GM10248 (cell line): ENCODE results near the gene HS3ST3A1.

ENCODE experiments used
- CTCF ChIA-PET: fragments of 300-600 bp; sonication (Branson Sonifier 250); formaldehyde crosslinking; extraction: SDS; loops from one replicate; lab custom pipeline; 2021; ENCODE audit warnings: antibody characterized with exemption; lab: Yijun Ruan, JAX
- POLR2A ChIA-PET: fragments of 350-650 bp; sonication (Branson Sonifier 250); formaldehyde crosslinking; extraction: SDS; loops from one replicate; lab custom pipeline; 2020; ENCODE audit warnings: antibody characterized with exemption; lab: Yijun Ruan, JAX
- DNase-seq: peaks from one replicate; pipeline ENCODE4 v3.0.0; 2012; ENCODE audit errors: extremely low spot score
- TF ChIP-seq, protein P1 (sequence below): IDR thresholded peaks from 2 replicates; pipeline ENCODE4 v1.5.1; 2012; ENCODE audit warnings: mild to moderate bottlenecking, low read depth; ENCODE audit errors: extremely low read depth, missing control alignments, control extremely low read depth

Gene HS3ST3A1

DNA sequence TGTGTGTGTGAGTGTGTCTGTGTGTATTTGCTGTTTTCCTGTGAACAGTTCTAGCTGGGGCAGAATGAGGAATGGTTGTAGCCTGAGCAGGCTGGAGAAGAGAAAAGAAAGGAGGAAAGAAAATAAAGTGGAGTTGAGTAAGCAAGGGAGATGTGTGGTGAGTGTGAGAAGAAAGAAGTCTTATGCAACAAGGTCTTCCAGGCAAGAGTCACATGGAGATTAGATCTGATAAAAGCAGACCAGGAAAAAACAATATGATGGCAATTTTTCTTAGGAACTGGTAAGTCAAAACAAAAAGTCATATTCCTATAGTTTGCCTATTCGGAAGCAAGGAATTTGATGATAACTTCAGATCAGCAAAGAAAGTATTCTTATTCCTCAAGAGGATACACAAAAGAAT lies 125.0 kb downstream of the HS3ST3A1 start:
- POLR2A ChIA-PET, result no interaction called here
- TF ChIP-seq, protein P1, sequence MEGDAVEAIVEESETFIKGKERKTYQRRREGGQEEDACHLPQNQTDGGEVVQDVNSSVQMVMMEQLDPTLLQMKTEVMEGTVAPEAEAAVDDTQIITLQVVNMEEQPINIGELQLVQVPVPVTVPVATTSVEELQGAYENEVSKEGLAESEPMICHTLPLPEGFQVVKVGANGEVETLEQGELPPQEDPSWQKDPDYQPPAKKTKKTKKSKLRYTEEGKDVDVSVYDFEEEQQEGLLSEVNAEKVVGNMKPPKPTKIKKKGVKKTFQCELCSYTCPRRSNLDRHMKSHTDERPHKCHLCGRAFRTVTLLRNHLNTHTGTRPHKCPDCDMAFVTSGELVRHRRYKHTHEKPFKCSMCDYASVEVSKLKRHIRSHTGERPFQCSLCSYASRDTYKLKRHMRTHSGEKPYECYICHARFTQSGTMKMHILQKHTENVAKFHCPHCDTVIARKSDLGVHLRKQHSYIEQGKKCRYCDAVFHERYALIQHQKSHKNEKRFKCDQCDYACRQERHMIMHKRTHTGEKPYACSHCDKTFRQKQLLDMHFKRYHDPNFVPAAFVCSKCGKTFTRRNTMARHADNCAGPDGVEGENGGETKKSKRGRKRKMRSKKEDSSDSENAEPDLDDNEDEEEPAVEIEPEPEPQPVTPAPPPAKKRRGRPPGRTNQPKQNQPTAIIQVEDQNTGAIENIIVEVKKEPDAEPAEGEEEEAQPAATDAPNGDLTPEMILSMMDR, result no peak
- CTCF ChIA-PET, result no interaction called here
- no peak for DNase-seq

DNA sequence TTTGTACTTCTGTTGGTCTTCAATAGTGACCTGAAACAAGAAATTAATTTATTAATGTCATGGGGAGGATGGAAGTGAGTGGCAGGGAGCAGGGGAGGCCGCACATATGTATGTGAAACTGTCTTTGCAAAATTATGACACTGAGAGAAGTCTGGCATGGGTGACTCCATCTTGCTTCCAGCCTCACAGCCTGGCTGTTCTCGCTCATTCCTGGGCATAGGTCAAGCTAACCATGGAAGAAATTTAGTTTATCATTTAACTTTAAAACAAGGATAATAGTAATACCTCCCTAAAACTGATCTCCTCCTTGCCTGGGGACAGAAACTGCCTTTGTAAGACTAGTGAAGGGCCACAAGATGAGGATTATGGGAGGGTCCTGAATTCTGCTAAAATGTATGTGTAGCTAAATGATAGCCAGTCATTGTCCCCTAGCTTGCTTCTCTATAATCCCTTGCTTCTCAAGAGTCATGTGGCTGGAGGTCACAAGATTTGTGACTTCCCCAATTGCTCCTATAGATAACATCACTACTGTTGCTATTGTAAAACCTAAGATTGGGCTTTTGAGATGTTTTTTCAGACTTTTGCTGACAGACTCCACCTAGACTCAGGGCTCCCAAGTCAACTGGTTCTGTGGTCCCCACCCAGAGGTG lies 126.0 kb downstream of the HS3ST3A1 start:
- ChIA-PET CTCF (interaction anchor here (1.1 kb wide), 1 partner anchor 11 kb away, joined by 3 read pairs; no protein-coding TSS in a partner anchor), POLR2A (no interaction called here)
- DNase-seq, result no peak
- TF ChIP-seq, protein P1, result no peak

DNA sequence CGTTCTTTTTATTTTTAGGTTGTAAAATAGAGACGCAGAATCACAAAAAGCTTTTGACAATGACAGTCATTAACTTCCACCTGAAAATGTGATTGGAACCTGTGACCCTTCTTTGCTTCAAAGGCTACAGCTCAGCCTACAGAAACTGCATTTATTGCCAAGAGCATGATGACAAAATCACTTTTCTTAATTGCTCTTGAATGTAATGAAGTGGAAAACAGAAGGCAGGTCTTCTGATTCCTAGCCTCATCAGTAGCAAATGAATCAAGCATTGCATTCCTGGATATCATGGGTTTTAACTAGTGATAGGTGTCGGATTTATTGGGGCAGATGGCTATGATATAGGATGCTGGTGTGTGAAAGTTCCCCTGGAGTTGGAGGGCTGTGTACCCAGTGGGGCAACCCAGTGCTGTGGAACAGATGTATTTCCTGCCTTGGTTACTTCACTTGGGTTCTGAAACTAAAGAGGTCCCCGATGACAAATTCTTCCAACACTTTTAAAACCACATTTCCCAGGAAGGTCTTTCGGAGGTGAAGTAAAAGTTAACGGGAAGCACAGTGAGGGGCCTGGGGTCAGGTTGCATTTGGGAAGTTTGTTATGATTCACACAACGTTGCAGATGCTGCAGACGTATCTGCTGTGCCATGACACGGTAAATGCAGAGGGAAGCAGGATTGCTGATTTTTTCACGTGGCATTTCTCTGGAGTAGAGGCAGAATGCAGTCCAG lies 127.5 kb downstream of the HS3ST3A1 start:
- POLR2A ChIA-PET, result no interaction called here
- DNase-seq, result no peak
- CTCF ChIA-PET, result no interaction called here
- TF ChIP-seq, protein P1, result no peak

DNA sequence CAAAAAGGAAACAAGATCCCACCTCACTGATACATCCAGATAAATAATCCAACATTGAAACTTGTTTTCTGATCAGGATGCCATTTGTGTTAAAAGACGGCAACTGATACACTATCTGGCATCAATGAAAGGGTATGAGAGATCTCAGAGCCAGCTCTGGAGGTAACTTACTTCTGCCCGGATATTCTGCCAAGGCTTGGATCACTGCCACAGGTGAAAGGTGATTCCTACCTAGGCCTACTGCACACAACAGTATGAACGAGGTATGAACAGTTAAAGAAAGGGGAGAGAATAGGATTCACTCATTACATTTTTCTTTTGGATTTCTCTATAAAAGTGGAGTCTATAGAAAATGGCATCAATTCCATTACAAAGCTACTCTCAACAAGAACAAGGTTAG lies 136.1 kb downstream of the HS3ST3A1 start:
- CTCF ChIA-PET, result no interaction called here
- POLR2A ChIA-PET, result no interaction called here
- DNase-seq, result no peak
- TF ChIP-seq, protein P1, result no peak

DNA sequence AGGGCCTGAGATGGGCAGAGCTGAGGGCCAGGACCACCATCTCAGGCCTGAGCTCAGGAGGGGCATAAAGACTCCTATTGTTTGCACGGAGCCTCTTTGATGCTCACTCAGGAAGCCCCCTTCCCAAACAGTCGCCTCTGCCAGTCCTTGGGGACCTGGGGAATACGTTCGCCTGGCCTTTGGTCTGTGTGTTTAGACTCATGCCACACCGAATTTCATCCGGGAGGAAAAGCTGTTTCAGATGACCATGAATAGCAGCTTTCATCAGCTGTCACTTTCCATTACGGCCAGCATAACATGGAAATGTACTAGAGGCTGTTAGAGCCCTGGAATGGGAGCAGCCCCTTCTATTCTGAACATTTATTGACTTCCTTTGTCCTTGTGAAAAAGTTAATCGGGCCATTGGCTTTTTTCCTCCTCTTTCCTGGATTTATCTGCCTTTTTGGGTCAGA lies 139.0 kb downstream of the HS3ST3A1 start:
- TF ChIP-seq, protein P1, result no peak
- CTCF ChIA-PET, result no interaction called here

DNA sequence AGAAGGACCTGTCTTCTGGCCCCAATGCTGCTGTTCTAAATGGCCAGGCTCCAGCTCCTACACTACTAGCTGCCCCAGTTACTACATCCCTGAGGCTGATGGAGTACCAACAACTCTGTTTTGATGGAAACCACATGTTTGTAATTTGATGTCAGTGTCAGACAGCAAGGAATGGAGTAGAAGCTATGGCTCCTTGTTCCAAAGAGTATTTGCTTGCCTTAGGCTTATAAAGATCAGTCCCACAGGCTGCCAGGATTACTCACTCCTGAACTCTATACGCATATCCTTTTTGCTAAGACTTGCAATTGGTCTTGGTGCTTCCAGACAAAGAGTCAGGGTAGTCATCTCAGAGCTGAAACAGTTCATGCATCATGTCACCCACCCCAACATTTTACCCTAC lies 139.6 kb downstream of the HS3ST3A1 start:
- no peak for DNase-seq
- POLR2A ChIA-PET, result no interaction called here
- CTCF ChIA-PET, result interaction anchor here (1.2 kb wide), 1 partner anchor 16 kb away, joined by 3 read pairs; no protein-coding TSS in a partner anchor
- TF ChIP-seq, protein P1, result no peak

More for the DNA sequence above, 139.0 kb downstream of the HS3ST3A1 start:
- POLR2A ChIA-PET, result no interaction called here
- no peak for DNase-seq
